ENCODE measurements around the gene ZNF467. TPM values are rescaled to one million over a fixed set of nuclear protein-coding genes. Genes with fewer than 3 reads are reported as not detected.

Gene ZNF467
- total and polyA plus RNA-seq, 2 donors (not counting 1 experiment from before 2014, with no cell fraction given) = 0.39 to 1.1 TPM

- ATAC-seq (ENCODE audit: low read depth) (no peak), DNase-seq (no peak)
- Mint-ChIP-seq H3K9me3 (ENCODE audit: insufficient read depth) (no peaks in the 10 kb centered on the region), H3K27ac (no peak overlapping the region), H3K4me1 (peaks cover 10% of the 10 kb centered on the region), H3K4me3 (no peak overlapping the region), H3K27me3 (peaks cover 32% of the 10 kb centered on the region)
- WGBS (ENCODE audit: insufficient coverage) = 35% methylated on average over 2 of the region's 4 CpGs
- no peak overlapping the region for H3K9ac ChIP-seq (ENCODE audit: low read length)
- intact Hi-C loops (cut with micrococcal nuclease) = no loop called here
- H3K36me3 ChIP-seq (replicated peaks in 1 of 2; ENCODE audit: control extremely low read depth in 1 of 2, control insufficient read depth in 1 of 2, extremely low read depth in 1 of 2, insufficient read depth in 2 of 2, low read length in 1 of 2) = no peaks in the 10 kb centered on the region
- ChIA-PET POLR2A (no interaction called here), CTCF (interaction anchor here (0.7 to 2.9 kb wide), 6 partner anchors 27 to 433 kb away, joined by 3 to 38 read pairs (median 3); a partner anchor contains a TSS)
- H3K27ac ChIP-seq (ENCODE audit: low read length in 2 of 2) = no peak overlapping the region
- H3K9me3 ChIP-seq (ENCODE audit: control extremely low read depth in 1 of 3, control insufficient read depth in 2 of 3, insufficient read depth in 1 of 3, low read length in 2 of 3) = no peaks in the 10 kb centered on the region
- peaks cover 0 to 26% (median 0%) of the 10 kb centered on the region in 4 experiments for H3K27me3 ChIP-seq (replicated peaks in 1 of 4; ENCODE audit: control extremely low read depth in 1 of 4, control insufficient read depth in 3 of 4, insufficient read depth in 4 of 4, low read length in 3 of 4)
- H4K20me1 ChIP-seq (ENCODE audit: control insufficient read depth, insufficient read depth, low read length, poor library complexity, severe bottlenecking) = no peaks in the 10 kb centered on the region
- H3K4me3 ChIP-seq (ENCODE audit: control extremely low read depth in 1 of 5, extremely low read depth in 1 of 5, insufficient read depth in 1 of 5, low read depth in 2 of 5, low read length in 4 of 5) = no peak overlapping the region
- peaks cover 9 to 11% of the 10 kb centered on the region in 2 donors for H3K4me1 ChIP-seq (ENCODE audit: control insufficient read depth in 2 of 2, insufficient read depth in 2 of 2, low read length in 2 of 2)
- TF ChIP-seq CTCF (IDR thresholded peaks at IDR 0.05) (no peak), EZH2 (IDR thresholded peaks at IDR 0.05; ENCODE audit: borderline replicate concordance, insufficient read depth, low read depth, low read length, poor library complexity, severe bottlenecking) (no peak)
- no peak overlapping the region for H2AFZ ChIP-seq (ENCODE audit: insufficient read depth, low read depth, low read length, poor library complexity, severe bottlenecking)
- no peak overlapping the region for H3K4me2 ChIP-seq (replicated peaks; ENCODE audit: low read depth, low read length, poor library complexity, severe bottlenecking)
- no peaks in the 10 kb centered on the region for H3K79me2 ChIP-seq (ENCODE audit: control insufficient read depth, insufficient read depth, low read length)
These were observed 29.7 kb downstream of the ZNF467 start for GRCh38 chr7:149743476-149744255.

Measured in B cell (primary cell).